BE2C (cell line): Measurements from ENCODE around the gene HPF1.

Experiments
- DNase-seq: peaks from one replicate; pipeline ENCODE4 v3.0.0-alpha.2; 2020
- H3K27me3 ChIP-seq: fragments of 250-450 bp; sonication (Bioruptor Pico); 2 replicates; pipeline ENCODE4 v1.5.1; 2020; ENCODE audit warnings: mild to moderate bottlenecking
- H3K36me3 ChIP-seq: fragments of 250-450 bp; sonication (Bioruptor Pico); 2 replicates; pipeline ENCODE4 v1.5.1; 2020; ENCODE audit warnings: mild to moderate bottlenecking
- H3K4me1 ChIP-seq: fragments of 250-450 bp; sonication (Bioruptor Pico); 2 replicates; pipeline ENCODE4 v1.5.1; 2020
- H3K4me3 ChIP-seq: 2 replicates; pipeline ENCODE4 v1.5.1; 2011; ENCODE audit warnings: low read depth, low read length
- H3K9me3 ChIP-seq: fragments of 250-450 bp; sonication (Bioruptor Pico); 2 replicates; pipeline ENCODE4 v1.5.1; 2020
- TF ChIP-seq, protein P1 (sequence below): IDR thresholded peaks from 2 replicates; pipeline ENCODE4 v1.5.1; 2012; ENCODE audit warnings: mild to moderate bottlenecking, low read depth, low read length

HPF1 gene

DNA sequence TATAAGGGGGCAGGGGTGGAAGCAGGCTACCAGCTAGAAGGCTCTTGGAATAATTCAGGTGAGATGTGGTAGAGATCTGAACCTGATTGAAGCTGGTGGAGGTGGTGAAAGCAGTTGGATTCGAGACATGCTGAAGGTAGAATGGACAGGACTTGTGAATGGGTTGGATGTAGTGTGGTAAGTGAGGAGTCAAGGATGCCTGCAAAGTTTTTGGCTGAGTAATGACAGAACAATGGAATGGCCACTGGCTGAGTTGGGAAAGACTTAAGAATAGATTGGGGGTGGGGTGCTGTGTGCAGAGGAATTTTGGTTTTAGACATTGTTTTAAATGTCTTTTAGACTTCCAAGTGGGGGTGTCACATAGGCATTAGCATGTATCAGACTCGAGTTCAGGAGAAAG is 33.5 kb downstream of the HPF1 start:
- no peak for DNase-seq
- TF ChIP-seq, protein P1, sequence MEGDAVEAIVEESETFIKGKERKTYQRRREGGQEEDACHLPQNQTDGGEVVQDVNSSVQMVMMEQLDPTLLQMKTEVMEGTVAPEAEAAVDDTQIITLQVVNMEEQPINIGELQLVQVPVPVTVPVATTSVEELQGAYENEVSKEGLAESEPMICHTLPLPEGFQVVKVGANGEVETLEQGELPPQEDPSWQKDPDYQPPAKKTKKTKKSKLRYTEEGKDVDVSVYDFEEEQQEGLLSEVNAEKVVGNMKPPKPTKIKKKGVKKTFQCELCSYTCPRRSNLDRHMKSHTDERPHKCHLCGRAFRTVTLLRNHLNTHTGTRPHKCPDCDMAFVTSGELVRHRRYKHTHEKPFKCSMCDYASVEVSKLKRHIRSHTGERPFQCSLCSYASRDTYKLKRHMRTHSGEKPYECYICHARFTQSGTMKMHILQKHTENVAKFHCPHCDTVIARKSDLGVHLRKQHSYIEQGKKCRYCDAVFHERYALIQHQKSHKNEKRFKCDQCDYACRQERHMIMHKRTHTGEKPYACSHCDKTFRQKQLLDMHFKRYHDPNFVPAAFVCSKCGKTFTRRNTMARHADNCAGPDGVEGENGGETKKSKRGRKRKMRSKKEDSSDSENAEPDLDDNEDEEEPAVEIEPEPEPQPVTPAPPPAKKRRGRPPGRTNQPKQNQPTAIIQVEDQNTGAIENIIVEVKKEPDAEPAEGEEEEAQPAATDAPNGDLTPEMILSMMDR, result no peak
- no peak overlapping the region for H3K4me3 ChIP-seq
- H3K36me3 ChIP-seq, result no peaks in the 10 kb centered on the region; the same call in none of the 2 replicates
- no peaks in the 10 kb centered on the region for H3K27me3 ChIP-seq
- H3K4me1 ChIP-seq, result no peaks in the 10 kb centered on the region
- H3K9me3 ChIP-seq, result no peaks in the 10 kb centered on the region

DNA sequence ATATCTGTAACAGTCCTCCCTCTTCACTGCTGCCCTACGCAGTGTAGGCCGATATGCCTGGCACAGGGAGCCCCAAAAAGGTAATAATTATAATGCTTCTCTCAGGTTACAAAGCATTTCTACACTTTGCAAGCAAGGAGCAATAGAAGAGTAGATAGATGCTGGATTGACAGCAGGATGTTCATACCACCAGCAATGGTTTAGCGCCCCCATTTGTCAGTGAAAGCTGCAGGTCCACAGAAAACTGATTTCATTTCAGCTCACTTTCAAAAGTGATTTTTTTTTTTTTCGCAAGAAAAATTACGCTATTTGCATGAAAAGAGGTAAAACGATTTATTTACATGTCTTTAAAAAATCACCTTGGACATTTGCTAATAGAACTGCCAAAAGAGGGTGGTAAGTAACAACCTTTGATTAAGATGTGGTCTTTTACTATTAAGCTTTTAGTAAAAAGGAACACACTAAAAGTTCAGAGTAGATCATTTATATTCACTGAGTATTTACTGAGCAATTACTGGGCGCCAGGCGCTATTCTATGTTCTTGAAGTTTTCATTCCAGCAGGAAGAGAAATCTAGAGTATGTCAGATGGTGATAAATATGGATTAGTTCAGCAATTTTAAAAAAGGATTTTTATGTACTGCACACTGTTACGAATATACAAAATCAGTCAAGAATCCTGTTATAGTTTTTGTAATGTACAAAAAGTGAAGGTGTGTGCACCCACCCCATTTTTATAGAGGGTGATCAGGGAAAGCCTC is 34.4 kb downstream of the HPF1 start:
- TF ChIP-seq, protein P1, result peak; percentile 51
- Histone ChIP-seq H3K27me3 (no peaks in the 10 kb centered on the region), H3K4me3 (no peak overlapping the region), H3K9me3 (no peaks in the 10 kb centered on the region), H3K36me3 (no peaks in the 10 kb centered on the region; the same call in none of the 2 replicates), H3K4me1 (no peaks in the 10 kb centered on the region)
- peak; percentile 25 for DNase-seq

DNA sequence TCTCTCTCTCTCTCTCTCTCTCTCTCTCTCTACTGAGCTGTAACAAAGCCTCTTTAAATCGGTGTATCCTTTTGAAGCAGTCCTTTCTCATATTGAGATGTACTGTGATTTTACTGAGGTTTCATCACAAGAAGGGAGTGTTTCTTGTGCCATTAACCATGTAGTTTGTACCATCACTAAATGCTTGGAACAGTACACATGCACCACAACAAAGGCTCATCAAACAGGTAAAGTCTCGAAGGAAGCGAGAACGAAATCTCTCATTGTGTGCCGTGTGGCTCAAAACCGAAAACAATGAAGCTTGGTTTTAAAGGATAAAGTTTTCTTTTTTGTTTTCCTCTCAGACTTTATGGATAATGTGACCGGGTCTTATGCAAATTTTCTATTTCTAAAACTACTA is 37.2 kb downstream of the HPF1 start:
- H3K4me3 ChIP-seq, result no peak overlapping the region
- TF ChIP-seq, protein P1, result no peak
- H3K27me3 ChIP-seq, result no peaks in the 10 kb centered on the region
- no peak for DNase-seq
- no peaks in the 10 kb centered on the region for H3K4me1 ChIP-seq
- peaks cover 4% of the 10 kb centered on the region for H3K36me3 ChIP-seq
- no peaks in the 10 kb centered on the region for H3K9me3 ChIP-seq

GRCh38 chr4:169716677-169717076 is 41.1 kb downstream of the HPF1 start:
- H3K36me3 ChIP-seq, result peaks cover 11% of the 10 kb centered on the region
- H3K4me3 ChIP-seq, result no peak overlapping the region
- no peak for DNase-seq
- no peaks in the 10 kb centered on the region for H3K4me1 ChIP-seq
- TF ChIP-seq, protein P1, result no peak
- H3K9me3 ChIP-seq, result no peaks in the 10 kb centered on the region
- H3K27me3 ChIP-seq, result no peaks in the 10 kb centered on the region

GRCh38 chr4:169715826-169716225 is 41.9 kb downstream of the HPF1 start:
- Histone ChIP-seq H3K9me3 (no peaks in the 10 kb centered on the region), H3K36me3 (peaks cover 11% of the 10 kb centered on the region), H3K27me3 (no peaks in the 10 kb centered on the region), H3K4me1 (no peaks in the 10 kb centered on the region), H3K4me3 (no peak overlapping the region)
- DNase-seq, result no peak
- TF ChIP-seq, protein P1, result no peak

DNA sequence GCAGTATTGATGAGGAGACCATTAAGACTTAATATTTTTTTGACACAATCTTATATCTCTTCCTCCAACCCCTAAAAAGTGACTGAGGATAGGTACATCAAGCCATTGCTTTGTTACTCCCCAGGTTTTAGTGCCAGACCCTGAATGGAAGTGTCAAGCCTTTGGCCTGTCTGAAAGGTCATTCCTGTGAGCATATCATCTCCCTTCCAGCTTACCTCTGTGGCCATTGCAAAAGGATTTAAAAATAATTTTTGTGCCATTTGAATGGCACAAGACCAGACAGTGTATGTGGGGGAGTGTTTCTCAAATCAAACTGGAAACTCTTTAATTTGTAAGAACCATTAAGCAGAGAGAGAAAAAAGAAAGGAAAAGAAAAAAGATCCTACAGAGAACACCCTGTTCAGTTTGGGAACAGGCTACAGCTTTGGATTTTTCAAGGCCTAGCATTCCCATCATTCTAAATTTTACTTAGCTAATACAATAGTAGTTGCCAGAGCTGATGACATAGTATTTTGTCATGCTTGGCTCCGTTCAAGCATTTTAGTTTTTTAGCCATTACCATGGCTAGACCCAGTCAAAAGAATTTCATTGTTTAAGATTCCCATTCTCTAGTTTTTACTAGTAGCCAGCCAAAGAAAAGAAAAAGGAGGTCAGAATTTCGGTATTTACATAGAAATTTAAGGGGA is 49.6 kb downstream of the HPF1 start:
- Histone ChIP-seq H3K4me1 (no peaks in the 10 kb centered on the region), H3K36me3 (peaks cover 24% of the 10 kb centered on the region), H3K4me3 (no peak overlapping the region), H3K9me3 (no peaks in the 10 kb centered on the region), H3K27me3 (no peaks in the 10 kb centered on the region)
- TF ChIP-seq, protein P1, result no peak
- no peak for DNase-seq
